Bronchial epithelial cell (primary cell): ENCODE results near the gene VAMP8. TPM values are rescaled to one million over a fixed set of nuclear protein-coding genes. Genes with fewer than 3 reads are reported as not detected.

Experiments
- DNase-seq: peaks from one replicate; pipeline ENCODE4 v3.0.0-alpha.2; 2010; ENCODE audit warnings: low read depth
- FAIRE-seq: peaks from 2 replicates; lab custom pipeline; 2011; peaks lifted over from hg19 to GRCh38; lab: Jason Lieb, UNC
- H3K27me3 ChIP-seq: 2 replicates; pipeline ENCODE4 v1.5.1; 2011; ENCODE audit warnings: low read length; ENCODE audit not compliant: control insufficient read depth, insufficient read depth
- H3K36me3 ChIP-seq: 2 replicates; pipeline ENCODE4 v1.5.1; 2011; ENCODE audit warnings: low read length; ENCODE audit not compliant: control insufficient read depth, insufficient read depth
- H3K4me3 ChIP-seq: 2 replicates; pipeline ENCODE4 v1.5.1; 2011; ENCODE audit warnings: mild to moderate bottlenecking, low read depth, low read length, control low read depth
- total RNA-seq: library from RNA; depleted of rRNA; stranded (reverse); fragments of >200 nt; gene quantifications from 2 replicates; pipeline ENCODE4 v1.2.1, GENCODE V29; 2014
- TF ChIP-seq, protein P1 (sequence below): IDR thresholded peaks from 2 replicates; pipeline ENCODE4 v1.5.1; 2011; ENCODE audit warnings: mild to moderate bottlenecking, moderate library complexity, low read length, control low read depth, inconsistent platforms; ENCODE audit not compliant: insufficient read depth, severe bottlenecking

The VAMP8 gene
- total RNA-seq, 1 donor from 2014 or later: 41.3 TPM

- H3K4me3 ChIP-seq: no peak overlapping the region
- FAIRE-seq (no peak), DNase-seq (no peak)
- TF ChIP-seq, protein P1, sequence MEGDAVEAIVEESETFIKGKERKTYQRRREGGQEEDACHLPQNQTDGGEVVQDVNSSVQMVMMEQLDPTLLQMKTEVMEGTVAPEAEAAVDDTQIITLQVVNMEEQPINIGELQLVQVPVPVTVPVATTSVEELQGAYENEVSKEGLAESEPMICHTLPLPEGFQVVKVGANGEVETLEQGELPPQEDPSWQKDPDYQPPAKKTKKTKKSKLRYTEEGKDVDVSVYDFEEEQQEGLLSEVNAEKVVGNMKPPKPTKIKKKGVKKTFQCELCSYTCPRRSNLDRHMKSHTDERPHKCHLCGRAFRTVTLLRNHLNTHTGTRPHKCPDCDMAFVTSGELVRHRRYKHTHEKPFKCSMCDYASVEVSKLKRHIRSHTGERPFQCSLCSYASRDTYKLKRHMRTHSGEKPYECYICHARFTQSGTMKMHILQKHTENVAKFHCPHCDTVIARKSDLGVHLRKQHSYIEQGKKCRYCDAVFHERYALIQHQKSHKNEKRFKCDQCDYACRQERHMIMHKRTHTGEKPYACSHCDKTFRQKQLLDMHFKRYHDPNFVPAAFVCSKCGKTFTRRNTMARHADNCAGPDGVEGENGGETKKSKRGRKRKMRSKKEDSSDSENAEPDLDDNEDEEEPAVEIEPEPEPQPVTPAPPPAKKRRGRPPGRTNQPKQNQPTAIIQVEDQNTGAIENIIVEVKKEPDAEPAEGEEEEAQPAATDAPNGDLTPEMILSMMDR: no peak
- peaks cover 19% of the 10 kb centered on the region for H3K36me3 ChIP-seq
- no peaks in the 10 kb centered on the region for H3K27me3 ChIP-seq
Observed at GRCh38 chr2:85545780-85546240, 31.6 kb upstream of the VAMP8 start.

- TF ChIP-seq, protein P1: no peak
- Histone ChIP-seq H3K4me3 (no peak overlapping the region), H3K36me3 (peaks cover 11% of the 10 kb centered on the region), H3K27me3 (no peaks in the 10 kb centered on the region)
- DNase-seq (no peak), FAIRE-seq (no peak)
Observed at GRCh38 chr2:85547089-85547858, 30.1 kb upstream of the VAMP8 start.

- FAIRE-seq: no peak
Observed at GRCh38 chr2:85547859-85548607, 29.4 kb upstream of the VAMP8 start.

DNA sequence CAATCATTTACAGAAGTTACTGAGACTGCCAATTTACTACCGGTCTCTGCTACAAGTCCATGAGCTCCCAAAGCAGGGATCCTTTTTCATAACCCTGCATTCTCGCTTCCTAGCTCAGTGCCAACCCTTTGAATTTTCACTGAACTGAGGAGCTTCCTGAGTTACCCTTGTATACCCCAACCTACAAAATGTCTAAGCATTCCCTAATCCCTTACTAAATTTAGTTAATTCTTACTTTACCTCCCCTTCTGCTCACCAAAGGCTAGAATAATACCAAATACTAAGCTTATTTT is 28.8 kb upstream of the VAMP8 start:
- H3K36me3 ChIP-seq: peaks cover 7% of the 10 kb centered on the region
- no peak overlapping the region for H3K4me3 ChIP-seq
- FAIRE-seq (no peak), DNase-seq (no peak)
- H3K27me3 ChIP-seq: no peaks in the 10 kb centered on the region
- TF ChIP-seq, protein P1: no peak

More at GRCh38 chr2:85547859-85548607, 29.4 kb upstream of the VAMP8 start:
- Histone ChIP-seq H3K4me3 (no peak overlapping the region), H3K27me3 (no peaks in the 10 kb centered on the region), H3K36me3 (peaks cover 7% of the 10 kb centered on the region)
- DNase-seq: no peak
- TF ChIP-seq, protein P1: no peak

DNA sequence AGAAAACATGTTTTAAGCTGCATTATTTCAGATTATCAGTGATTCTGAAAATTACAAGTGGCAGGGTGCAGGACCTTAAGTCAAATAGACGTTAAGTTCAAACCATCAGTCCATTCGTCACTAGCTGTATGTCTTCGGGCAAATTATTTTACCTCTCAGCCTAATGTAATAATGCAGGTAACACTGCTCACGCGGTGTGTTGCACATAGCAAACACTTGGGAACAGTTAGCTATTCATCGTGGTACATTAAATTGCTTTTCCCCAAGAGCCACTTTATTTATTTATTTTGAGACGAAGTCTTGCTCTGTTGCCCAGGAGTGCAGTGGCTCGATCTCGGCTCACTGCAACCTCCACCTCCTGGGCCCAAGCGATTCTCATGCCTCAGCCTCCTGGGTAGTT is 28.3 kb upstream of the VAMP8 start:
- FAIRE-seq (no peak), DNase-seq (no peak)
- H3K27me3 ChIP-seq: no peaks in the 10 kb centered on the region
- H3K36me3 ChIP-seq: peaks cover 5% of the 10 kb centered on the region
- TF ChIP-seq, protein P1: no peak
- H3K4me3 ChIP-seq: no peak overlapping the region
